H9 (cell line): ENCODE data around the gene TRIM67. TPM values are rescaled to one million over a fixed set of nuclear protein-coding genes. Genes with fewer than 3 reads are reported as not detected.

Experiments
- DNase-seq: peaks from one replicate; pipeline ENCODE4 v3.0.0-alpha.2; 2017
- H2AFZ ChIP-seq: one replicate; pipeline ENCODE4 v1.6.1; 2013; ENCODE audit warnings: mild to moderate bottlenecking, low read length, control low read depth, moderate library complexity
- H2AK5ac ChIP-seq: 2 replicates; pipeline ENCODE4 v1.6.1; 2013; ENCODE audit warnings: low read length, control low read depth, mixed read lengths; ENCODE audit not compliant: insufficient read length
- H2BK120ac ChIP-seq: one replicate; pipeline ENCODE4 v1.6.1; 2013; ENCODE audit warnings: low read depth, mild to moderate bottlenecking, low read length, control low read depth, inconsistent platforms; ENCODE audit not compliant: poor library complexity, severe bottlenecking
- H2BK12ac ChIP-seq: 2 replicates; pipeline ENCODE4 v1.6.1; 2013; ENCODE audit warnings: low read length, control low read depth, mixed read lengths, low read depth; ENCODE audit not compliant: insufficient read length
- H2BK15ac ChIP-seq: 2 replicates; pipeline ENCODE4 v1.6.1; 2013; ENCODE audit warnings: low read depth, low read length, control low read depth
- H2BK20ac ChIP-seq: one replicate; pipeline ENCODE4 v1.6.1; 2013; ENCODE audit warnings: low read depth, mild to moderate bottlenecking, low read length, control low read depth, inconsistent platforms; ENCODE audit not compliant: poor library complexity, severe bottlenecking
- H2BK5ac ChIP-seq: 2 replicates; pipeline ENCODE4 v1.6.1; 2013; ENCODE audit warnings: low read length, control low read depth, mixed read lengths; ENCODE audit not compliant: insufficient read length
- H3K14ac ChIP-seq: 2 replicates; pipeline ENCODE4 v1.6.1; 2013; ENCODE audit warnings: low read length, control low read depth; ENCODE audit not compliant: insufficient read depth
- H3K18ac ChIP-seq: 2 replicates; pipeline ENCODE4 v1.6.1; 2013; ENCODE audit warnings: low read depth, mild to moderate bottlenecking, mixed read lengths, low read length, control low read depth; ENCODE audit not compliant: insufficient read length
- H3K23ac ChIP-seq: 2 replicates; pipeline ENCODE4 v1.6.1; 2013; ENCODE audit warnings: low read length, control low read depth, mixed read lengths, low read depth; ENCODE audit not compliant: insufficient read length
- H3K23me2 ChIP-seq: 2 replicates; pipeline ENCODE4 v1.6.1; 2013; ENCODE audit warnings: low read depth, mild to moderate bottlenecking, mixed read lengths, low read length, control low read depth; ENCODE audit not compliant: insufficient read length, poor library complexity, severe bottlenecking
- H3K27ac ChIP-seq: 2 replicates; pipeline ENCODE4 v1.5.1; 2013; ENCODE audit warnings: low read length, control low read depth, mixed read lengths, low read depth; ENCODE audit not compliant: insufficient read length
- H3K27me3 ChIP-seq: 2 replicates; pipeline ENCODE4 v1.6.1; 2013; ENCODE audit warnings: low read length, control low read depth, inconsistent platforms; ENCODE audit not compliant: insufficient read depth
- H3K4ac ChIP-seq: 2 replicates; pipeline ENCODE4 v1.6.1; 2013; ENCODE audit warnings: low read depth, mild to moderate bottlenecking, control low read depth, inconsistent platforms, low read length, moderate library complexity
- H3K4me1 ChIP-seq: 2 replicates; pipeline ENCODE4 v1.6.1; 2013; ENCODE audit warnings: low read length, control low read depth, inconsistent platforms; ENCODE audit not compliant: insufficient read depth
- H3K4me2 ChIP-seq: 2 replicates; pipeline ENCODE4 v1.6.1; 2013; ENCODE audit warnings: low read length, control low read depth, mixed read lengths; ENCODE audit not compliant: insufficient read length, insufficient read depth
- H3K56ac ChIP-seq: 2 replicates; pipeline ENCODE4 v1.6.1; 2013; ENCODE audit warnings: low read depth, mild to moderate bottlenecking, mixed read lengths, low read length, control low read depth; ENCODE audit not compliant: insufficient read length
- H3K79me1 ChIP-seq: 2 replicates; pipeline ENCODE4 v1.6.1; 2013; ENCODE audit warnings: low read depth, mild to moderate bottlenecking, moderate library complexity, low read length, control low read depth, inconsistent platforms; ENCODE audit not compliant: insufficient read depth, poor library complexity, severe bottlenecking
- H3K79me2 ChIP-seq: 2 replicates; pipeline ENCODE4 v1.6.1; 2013; ENCODE audit warnings: low read length, control low read depth, inconsistent platforms; ENCODE audit not compliant: insufficient read depth
- H3K9ac ChIP-seq: 2 replicates; pipeline ENCODE4 v1.6.1; 2013; ENCODE audit warnings: low read length, control low read depth, mixed read lengths; ENCODE audit not compliant: insufficient read length; ENCODE audit errors: extremely low read depth
- H3K9me3 ChIP-seq: one replicate; pipeline ENCODE4 v1.6.1; 2013; ENCODE audit warnings: low read depth, low read length, inconsistent platforms; ENCODE audit not compliant: control insufficient read depth
- H3T11ph ChIP-seq: one replicate; pipeline ENCODE4 v1.6.1; 2013; ENCODE audit warnings: mild to moderate bottlenecking, low read length, control low read depth, inconsistent platforms
- H4K20me1 ChIP-seq: one replicate; pipeline ENCODE4 v1.6.1; 2013; ENCODE audit not compliant: control insufficient read depth, insufficient read length, insufficient read depth
- H4K5ac ChIP-seq: 2 replicates; pipeline ENCODE4 v1.6.1; 2013; ENCODE audit warnings: low read depth, mild to moderate bottlenecking, mixed read lengths, low read length, control low read depth; ENCODE audit not compliant: insufficient read length
- H4K8ac ChIP-seq: replicated peaks from 2 replicates; pipeline ENCODE4 v1.6.1; 2013; ENCODE audit warnings: low read length, control low read depth, mixed read lengths, low read depth; ENCODE audit not compliant: insufficient read length
- H4K91ac ChIP-seq: 2 replicates; pipeline ENCODE4 v1.6.1; 2013; ENCODE audit warnings: low read depth, mild to moderate bottlenecking, moderate library complexity, mixed read lengths, low read length, control low read depth; ENCODE audit not compliant: insufficient read length
- H3K27ac Mint-ChIP-seq, 3 experiments: 2 replicates in 2 of 3; 3 replicates in 1 of 3; pipeline ENCODE4 v1.8.0; 2020 to 2021; ENCODE audit warnings: mixed read lengths in 3 of 3, mild to moderate bottlenecking in 1 of 3, moderate library complexity in 1 of 3
- H3K27me3 Mint-ChIP-seq: 2 replicates; pipeline ENCODE4 v1.8.0; 2021; ENCODE audit warnings: low read depth, mild to moderate bottlenecking, moderate library complexity, mixed read lengths
- H3K36me3 Mint-ChIP-seq, 3 experiments: 2 replicates in 2 of 3; 3 replicates in 1 of 3; pipeline ENCODE4 v1.8.0; 2020 to 2021; ENCODE audit warnings: low read depth in 3 of 3, mixed read lengths in 3 of 3; ENCODE audit not compliant: insufficient read depth in 1 of 3
- H3K4me1 Mint-ChIP-seq, 2 experiments: 2 replicates each; pipeline ENCODE4 v1.8.0; 2020; ENCODE audit warnings: mixed read lengths in 2 of 2
- H3K4me3 Mint-ChIP-seq, 2 experiments: 2 replicates in 1 of 2; 3 replicates in 1 of 2; pipeline ENCODE4 v1.8.0; 2020 to 2021; ENCODE audit warnings: mild to moderate bottlenecking in 2 of 2, mixed read lengths in 2 of 2, moderate library complexity in 1 of 2
- H3K9me3 Mint-ChIP-seq, 2 experiments: 2 replicates in 1 of 2; 3 replicates in 1 of 2; pipeline ENCODE4 v1.8.0; 2020; ENCODE audit warnings: mild to moderate bottlenecking in 2 of 2, mixed read lengths in 2 of 2, moderate library complexity in 1 of 2
- WGBS: extraction: QIAGEN DNeasy Blood & Tissue Kit; methylation state at CpG from one replicate; pipeline ENCODE4 v1.1.7; 2013; ENCODE audit warnings: missing lambda C conversion rate, low lambda C conversion rate, mixed read lengths; ENCODE audit not compliant: insufficient read length; ENCODE audit errors: extremely low coverage; 5-methylcytosine and 5-hydroxymethylcytosine counted together
- total RNA-seq: library from RNA; stranded (reverse); gene quantifications from 2 replicates; pipeline ENCODE4 v1.2.1, GENCODE V29; 2021
- TF ChIP-seq, protein P1 (sequence below): fragments of 200-600 bp; sonication (generic); conservative IDR thresholded peaks from 3 replicates; pipeline ENCODE4 v1.8.0; 2021; ENCODE audit warnings: antibody characterized with exemption, mild to moderate bottlenecking

The TRIM67 gene
- total RNA-seq, 1 experiment from 2014 or later, result not detected

- Histone ChIP-seq H3K27me3 (peaks cover 12% of the 10 kb centered on the region; the same call in 1 of the 2 replicates), H2BK12ac (no peak overlapping the region), H3K9me3 (no peaks in the 10 kb centered on the region), H3K4me1 (no peaks in the 10 kb centered on the region), H4K5ac (no peak overlapping the region), H2BK20ac (no peak overlapping the region), H3T11ph (no peak overlapping the region), H3K9ac (no peak overlapping the region), H3K79me2 (no peaks in the 10 kb centered on the region), H2BK120ac (no peak overlapping the region), H3K4ac (no peak overlapping the region), H2AK5ac (no peak overlapping the region), H3K4me2 (no peak overlapping the region), H4K8ac (no peak overlapping the region), H3K27ac (no peak overlapping the region), H3K18ac (no peak overlapping the region), H3K79me1 (no peaks in the 10 kb centered on the region), H3K23ac (no peak overlapping the region), H4K91ac (no peak overlapping the region), H2AFZ (no peak overlapping the region), H3K14ac (no peak overlapping the region), H2BK15ac (no peak overlapping the region), H3K23me2 (no peaks in the 10 kb centered on the region), H2BK5ac (no peak overlapping the region), H4K20me1 (no peaks in the 10 kb centered on the region), H3K56ac (no peak overlapping the region)
- DNase-seq, result no peak
- Mint-ChIP-seq H3K27me3 (peaks cover 97% of the 10 kb centered on the region), H3K36me3 (no peaks in the 10 kb centered on the region), H3K4me3 (no peak overlapping the region), H3K27ac (no peak overlapping the region), H3K9me3 (no peaks in the 10 kb centered on the region; a peak in 1 of 5 replicates), H3K4me1 (peaks cover 8 to 9% of the 10 kb centered on the region in 2 experiments)
- TF ChIP-seq, protein P1, sequence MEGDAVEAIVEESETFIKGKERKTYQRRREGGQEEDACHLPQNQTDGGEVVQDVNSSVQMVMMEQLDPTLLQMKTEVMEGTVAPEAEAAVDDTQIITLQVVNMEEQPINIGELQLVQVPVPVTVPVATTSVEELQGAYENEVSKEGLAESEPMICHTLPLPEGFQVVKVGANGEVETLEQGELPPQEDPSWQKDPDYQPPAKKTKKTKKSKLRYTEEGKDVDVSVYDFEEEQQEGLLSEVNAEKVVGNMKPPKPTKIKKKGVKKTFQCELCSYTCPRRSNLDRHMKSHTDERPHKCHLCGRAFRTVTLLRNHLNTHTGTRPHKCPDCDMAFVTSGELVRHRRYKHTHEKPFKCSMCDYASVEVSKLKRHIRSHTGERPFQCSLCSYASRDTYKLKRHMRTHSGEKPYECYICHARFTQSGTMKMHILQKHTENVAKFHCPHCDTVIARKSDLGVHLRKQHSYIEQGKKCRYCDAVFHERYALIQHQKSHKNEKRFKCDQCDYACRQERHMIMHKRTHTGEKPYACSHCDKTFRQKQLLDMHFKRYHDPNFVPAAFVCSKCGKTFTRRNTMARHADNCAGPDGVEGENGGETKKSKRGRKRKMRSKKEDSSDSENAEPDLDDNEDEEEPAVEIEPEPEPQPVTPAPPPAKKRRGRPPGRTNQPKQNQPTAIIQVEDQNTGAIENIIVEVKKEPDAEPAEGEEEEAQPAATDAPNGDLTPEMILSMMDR, result no peak
- WGBS, result no CpG with 5 or more reads among the region's 3 CpGs
Observed at GRCh38 chr1:231207437-231207836, 45.6 kb downstream of the TRIM67 start.
